GM23248 (cell line): ENCODE measurements around the gene MASP1. TPM values are rescaled to one million over a fixed set of nuclear protein-coding genes. Genes with fewer than 3 reads are reported as not detected.

ENCODE experiments used
- DNase-seq: peaks from one replicate; pipeline ENCODE4 v3.0.0-alpha.2; 2015
- H2AFZ ChIP-seq: fragments of 200-600 bp; sonication (generic); 2 replicates; pipeline ENCODE4 v1.6.1; 2016; ENCODE audit warnings: antibody characterized with exemption
- H3F3A ChIP-seq: fragments of 200-600 bp; sonication (generic); 2 replicates; pipeline ENCODE4 v1.6.1; 2016; ENCODE audit warnings: mild to moderate bottlenecking, antibody characterized with exemption, mixed run types; ENCODE audit not compliant: insufficient read depth
- H3K27ac ChIP-seq: fragments of 200-600 bp; sonication (generic); 2 replicates; pipeline ENCODE4 v1.5.1; 2016; ENCODE audit warnings: mild to moderate bottlenecking
- H3K27me3 ChIP-seq: fragments of 200-600 bp; sonication (generic); replicated peaks from 2 replicates; pipeline ENCODE4 v1.6.1; 2016; ENCODE audit warnings: mild to moderate bottlenecking; ENCODE audit not compliant: insufficient read depth
- H3K36me3 ChIP-seq: fragments of 200-600 bp; sonication (generic); 2 replicates; pipeline ENCODE4 v1.6.1; 2016; ENCODE audit warnings: low read depth, mild to moderate bottlenecking
- H3K4me1 ChIP-seq: fragments of 200-600 bp; sonication (generic); 2 replicates; pipeline ENCODE4 v1.6.1; 2016; ENCODE audit warnings: mild to moderate bottlenecking; ENCODE audit not compliant: insufficient read depth
- H3K4me2 ChIP-seq: fragments of 200-600 bp; sonication (generic); one replicate; pipeline ENCODE4 v1.6.1; 2016; ENCODE audit warnings: mild to moderate bottlenecking; ENCODE audit not compliant: unreplicated experiment
- H3K4me3 ChIP-seq: fragments of 200-600 bp; sonication (generic); 2 replicates; pipeline ENCODE4 v1.5.1; 2016; ENCODE audit warnings: mild to moderate bottlenecking
- H3K79me2 ChIP-seq: fragments of 200-600 bp; sonication (generic); 2 replicates; pipeline ENCODE4 v1.6.1; 2016; ENCODE audit warnings: mild to moderate bottlenecking; ENCODE audit not compliant: insufficient read depth
- H3K9ac ChIP-seq: fragments of 200-600 bp; sonication (generic); 2 replicates; pipeline ENCODE4 v1.6.1; 2016; ENCODE audit warnings: mild to moderate bottlenecking
- H3K9me2 ChIP-seq: fragments of 200-600 bp; sonication (generic); 2 replicates; pipeline ENCODE4 v1.6.1; 2016; ENCODE audit warnings: mixed run types, mild to moderate bottlenecking, moderate library complexity; ENCODE audit not compliant: insufficient read depth
- H3K9me3 ChIP-seq: fragments of 200-600 bp; sonication (generic); one replicate; pipeline ENCODE4 v1.6.1; 2017; ENCODE audit warnings: low read depth
- H4K20me1 ChIP-seq: fragments of 200-600 bp; sonication (generic); 2 replicates; pipeline ENCODE4 v1.6.0; 2016; ENCODE audit not compliant: insufficient read depth
- EZH2 ChIP-seq: fragments of 200-600 bp; sonication (generic); IDR thresholded peaks from 2 replicates; pipeline ENCODE4 v1.6.1; 2018; ENCODE audit warnings: antibody characterized with exemption, mild to moderate bottlenecking; ENCODE audit not compliant: insufficient read depth, poor library complexity, severe bottlenecking
- EZH2phosphoT487 ChIP-seq: fragments of 200-600 bp; sonication (generic); IDR thresholded peaks from 2 replicates; pipeline ENCODE4 v1.6.1; 2018; ENCODE audit warnings: antibody characterized with exemption, moderate library complexity, mild to moderate bottlenecking, low read depth; ENCODE audit not compliant: insufficient read depth
- WGBS, 2 experiments: methylation state at CpG; one replicate each; pipeline ENCODE4 v1.1.6; 2015 to 2017; ENCODE audit warnings: low lambda C conversion rate in 2 of 2, low coverage in 1 of 2; ENCODE audit errors: missing lambda C conversion rate in 2 of 2; 5-methylcytosine and 5-hydroxymethylcytosine counted together
- in situ Hi-C: fragments of 300-500 bp; cut with MboI; formaldehyde crosslinking; loops from 2 replicates; pipeline ENCODE4 v1.15.0; 2020
- polyA plus RNA-seq: library from polyadenylated mRNA; unstranded; fragments of >200 nt; fragmentation: Nextera tagmentation; extraction: Ambion mirVana; gene quantifications from 2 replicates; pipeline ENCODE4 v1.2.1, GENCODE V29; 2016
- total RNA-seq: library from RNA; depleted of rRNA; stranded (reverse); fragments of >200 nt; shearing (Covaris generic); gene quantifications from 2 replicates; pipeline ENCODE4 v1.2.3, GENCODE V29; 2014

MASP1 gene
- total and polyA plus RNA-seq, 2 experiments from 2014 or later, result 32.8 to 52.3 TPM

DNA sequence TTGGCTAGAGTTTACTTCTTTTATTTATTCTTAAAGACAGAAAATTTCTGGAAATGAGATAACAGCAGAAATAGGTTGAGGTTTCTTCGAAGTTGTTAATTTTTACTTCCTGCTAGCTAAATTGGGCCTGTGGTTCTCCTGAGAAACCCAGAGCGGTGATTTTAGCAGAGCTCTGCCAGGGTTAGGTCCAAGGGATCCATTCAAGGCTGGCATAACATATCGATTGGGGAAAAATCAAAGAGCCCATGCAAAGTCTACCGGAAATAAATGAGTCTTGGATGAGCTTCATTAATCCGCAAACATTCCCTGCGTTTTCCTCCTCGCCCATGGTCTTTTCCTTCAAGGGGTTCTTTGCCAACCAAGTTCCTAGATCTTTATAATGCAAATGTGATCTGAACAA, 30.8 kb upstream of the MASP1 start:
- in situ Hi-C loops, result loop anchor here (25.0 kb wide), 1 partner anchor 485 kb away; the partner anchor contains the start of gene ADIPOQ
- H3K9me2 ChIP-seq, result no peaks in the 10 kb centered on the region

DNA sequence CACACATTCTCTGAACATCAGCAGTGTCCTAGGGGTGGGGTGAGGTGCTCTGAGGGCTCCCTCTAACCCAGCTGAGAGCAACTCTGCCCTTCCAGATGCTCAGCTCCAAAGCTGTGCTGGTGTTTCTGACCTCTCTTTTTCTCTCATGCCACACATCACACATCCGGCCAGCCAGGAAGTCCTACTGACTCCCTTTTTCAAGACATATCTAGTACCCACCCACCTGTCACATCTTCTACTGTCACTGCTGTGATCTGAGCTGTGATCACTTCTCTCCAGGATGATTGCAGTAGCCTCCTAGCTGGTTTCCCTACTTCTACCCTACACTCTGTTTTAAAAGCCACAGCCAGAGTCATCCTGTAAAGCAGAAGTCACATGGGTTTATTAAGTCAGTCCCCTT, 30.2 kb upstream of the MASP1 start:
- no peak for DNase-seq
- WGBS, 2 experiments, result 73 to 76% methylated on average over 1 of the region's 1 CpG
- in situ Hi-C loops, result loop anchor here (25.0 kb wide), 1 partner anchor 484 kb away; the partner anchor contains the start of gene ADIPOQ
- Histone ChIP-seq H4K20me1 (no peaks in the 10 kb centered on the region), H3K9me3 (no peaks in the 10 kb centered on the region), H3K79me2 (no peaks in the 10 kb centered on the region), H3K4me2 (no peak overlapping the region), H3K4me3 (no peak overlapping the region), H3K27ac (no peak overlapping the region), H3K9ac (no peak overlapping the region), H3K36me3 (no peaks in the 10 kb centered on the region), H3F3A (peaks cover 3% of the 10 kb centered on the region; the same call in 1 of the 2 replicates), H3K27me3 (no peaks in the 10 kb centered on the region; the same call in 1 of the 2 replicates), H3K9me2 (no peaks in the 10 kb centered on the region), H2AFZ (no peak overlapping the region), H3K4me1 (no peaks in the 10 kb centered on the region)
- TF ChIP-seq EZH2 (no peak), EZH2phosphoT487 (no peak)

More for the DNA sequence above, 30.8 kb upstream of the MASP1 start:
- Histone ChIP-seq H3K4me2 (no peak overlapping the region), H3K27me3 (no peaks in the 10 kb centered on the region; the same call in 1 of the 2 replicates), H3K4me3 (no peak overlapping the region), H3K79me2 (no peaks in the 10 kb centered on the region), H3K9me3 (no peaks in the 10 kb centered on the region), H4K20me1 (no peaks in the 10 kb centered on the region), H3K4me1 (no peaks in the 10 kb centered on the region), H2AFZ (no peak overlapping the region), H3F3A (peaks cover 3% of the 10 kb centered on the region; the same call in 1 of the 2 replicates), H3K9ac (no peak overlapping the region), H3K36me3 (no peaks in the 10 kb centered on the region), H3K27ac (no peak overlapping the region)
- 80 to 81% methylated on average over 7 of the region's 7 CpGs for WGBS, 2 experiments
- DNase-seq, result no peak
- TF ChIP-seq EZH2 (no peak), EZH2phosphoT487 (no peak)

DNA sequence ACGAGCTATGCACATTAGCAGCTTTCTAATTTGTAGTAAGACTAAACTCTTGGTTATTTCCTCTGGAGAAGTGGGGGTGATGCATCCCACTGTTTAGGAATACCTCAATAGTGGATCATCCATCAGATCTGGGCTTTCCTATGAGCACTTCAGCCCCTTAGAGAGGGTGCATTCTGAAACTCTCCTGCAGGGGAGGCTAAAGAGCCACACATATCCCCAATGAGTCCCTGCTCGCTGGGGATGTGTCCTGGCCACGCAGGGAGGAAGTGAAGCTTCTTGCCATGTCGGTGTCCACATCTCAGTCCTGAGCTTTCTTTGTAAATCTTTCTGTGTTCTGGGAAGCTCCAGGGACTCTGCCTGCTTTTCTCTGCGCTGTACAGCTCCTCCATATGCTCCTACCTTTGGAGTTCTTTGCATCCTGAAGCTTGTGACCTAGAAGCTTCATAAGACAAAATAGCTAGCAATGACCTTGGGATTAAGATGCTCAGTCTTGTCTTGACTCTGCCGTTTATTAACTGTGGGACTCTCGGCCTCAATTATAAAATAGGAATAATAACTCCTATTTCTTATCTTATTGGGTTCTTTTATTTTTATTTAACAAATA, 28.3 kb upstream of the MASP1 start:
- Histone ChIP-seq H3K79me2 (no peaks in the 10 kb centered on the region), H3K27ac (peak overlapping the region; percentile 51), H3K36me3 (no peaks in the 10 kb centered on the region), H2AFZ (peak overlapping the region; percentile 84), H3K4me2 (peak overlapping the region; percentile 100), H3K27me3 (no peaks in the 10 kb centered on the region), H3K9me2 (no peaks in the 10 kb centered on the region), H3K4me1 (peaks cover 13% of the 10 kb centered on the region), H3K9ac (peak overlapping the region; percentile 68), H4K20me1 (no peaks in the 10 kb centered on the region), H3K4me3 (peak overlapping the region; percentile 73), H3K9me3 (no peaks in the 10 kb centered on the region), H3F3A (peaks cover 7% of the 10 kb centered on the region; the same call in 1 of the 2 replicates)
- 36 to 38% methylated on average over 7 of the region's 7 CpGs for WGBS, 2 experiments
- in situ Hi-C loops, result loop anchor here (5.0 to 25.0 kb wide), 3 partner anchors 95 to 482 kb away; partner anchors contain the start of gene ADIPOQ
- peak; percentile 83 for DNase-seq
- TF ChIP-seq EZH2 (no peak), EZH2phosphoT487 (no peak)

DNA sequence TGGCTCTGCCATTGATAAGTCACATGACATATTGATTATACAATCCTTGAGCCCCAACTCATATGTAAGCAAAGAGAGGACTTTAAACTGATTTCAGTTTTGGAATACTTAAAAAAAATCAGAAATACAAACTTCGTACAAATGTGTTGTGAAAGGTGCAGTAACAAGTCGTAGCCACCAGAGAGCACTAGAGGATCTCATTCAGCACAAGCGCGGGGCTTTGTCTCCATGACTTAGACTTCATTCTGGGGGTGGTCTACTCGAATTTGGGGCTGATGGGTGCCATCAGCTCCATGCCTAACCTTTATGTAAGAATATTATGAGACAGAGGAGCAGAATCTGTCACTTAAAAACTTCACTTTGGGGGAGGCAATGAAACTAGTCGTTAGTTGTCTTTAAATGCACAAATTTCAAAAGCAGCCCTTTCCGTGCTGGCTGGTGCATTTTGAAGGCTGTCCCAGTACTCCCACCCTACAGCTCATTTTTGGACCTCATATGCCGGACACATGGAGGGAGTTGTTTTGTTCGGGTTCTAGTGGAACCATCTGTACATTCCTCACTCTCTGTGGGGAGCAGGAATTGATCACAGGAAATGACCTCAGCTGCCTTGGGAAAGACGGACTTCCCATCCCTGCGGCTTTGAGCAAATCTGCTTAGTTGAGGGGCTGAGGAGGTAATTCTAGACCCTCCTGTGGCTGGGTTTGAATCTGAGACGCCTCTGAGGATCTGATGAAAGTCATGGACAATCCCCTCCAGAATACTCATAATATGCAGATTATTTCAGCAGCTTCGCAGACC, 27.5 kb upstream of the MASP1 start:
- H3K4me3 ChIP-seq, result peak overlapping the region; percentile 73
- peak overlapping the region; percentile 68 for H3K9ac ChIP-seq
- H3K27ac ChIP-seq, result peak overlapping the region; percentile 51
- 3 to 4% methylated on average over 13 of the region's 13 CpGs for WGBS, 2 experiments
- peaks cover 13% of the 10 kb centered on the region for H3K4me1 ChIP-seq
- in situ Hi-C loops, result loop anchor here (5.0 to 25.0 kb wide), 3 partner anchors 94 to 482 kb away; partner anchors contain the start of gene ADIPOQ
- no peaks in the 10 kb centered on the region for H3K36me3 ChIP-seq
- TF ChIP-seq EZH2phosphoT487, result no peak
- TF ChIP-seq EZH2, result no peak
- H3K9me3 ChIP-seq, result no peaks in the 10 kb centered on the region
- H3K27me3 ChIP-seq, result no peaks in the 10 kb centered on the region
- H3F3A ChIP-seq, result peaks cover 7% of the 10 kb centered on the region; the same call in 1 of the 2 replicates
- peak overlapping the region; percentile 84 for H2AFZ ChIP-seq
- H3K4me2 ChIP-seq, result peak overlapping the region; percentile 100
- no peaks in the 10 kb centered on the region for H3K79me2 ChIP-seq
- no peaks in the 10 kb centered on the region for H4K20me1 ChIP-seq
- no peaks in the 10 kb centered on the region for H3K9me2 ChIP-seq
- DNase-seq, result peak; percentile 85
